Mesenchymal stem cell (in vitro differentiated cells and primary cell): ENCODE results near the gene NDUFS7.

Experiments used
- DNase-seq: peaks from one replicate; pipeline ENCODE4 v3.0.0-alpha.2; 2013
- H2AFZ ChIP-seq: one replicate; pipeline ENCODE4 v1.6.1; 2013; ENCODE audit warnings: low read depth, mild to moderate bottlenecking, control low read depth, inconsistent platforms, low read length, moderate library complexity
- H2AK5ac ChIP-seq: 2 replicates; pipeline ENCODE4 v1.6.1; 2013; ENCODE audit warnings: low read length, moderate library complexity, mild to moderate bottlenecking, inconsistent platforms; ENCODE audit not compliant: severe bottlenecking
- H2BK120ac ChIP-seq: one replicate; pipeline ENCODE4 v1.6.1; 2013; ENCODE audit warnings: low read depth, mild to moderate bottlenecking, inconsistent platforms, low read length, moderate library complexity
- H2BK12ac ChIP-seq, 2 experiments: one replicate each; pipeline ENCODE4 v1.6.1; 2013; ENCODE audit warnings: inconsistent platforms in 2 of 2, low read length in 2 of 2, mild to moderate bottlenecking in 2 of 2, moderate library complexity in 2 of 2, control low read depth in 1 of 2
- H2BK15ac ChIP-seq: one replicate; pipeline ENCODE4 v1.6.1; 2013; ENCODE audit warnings: mild to moderate bottlenecking, low read depth, inconsistent platforms; ENCODE audit not compliant: poor library complexity, severe bottlenecking
- H2BK5ac ChIP-seq: 2 replicates; pipeline ENCODE4 v1.6.1; 2013; ENCODE audit warnings: low read depth, mild to moderate bottlenecking, low read length, control low read depth, inconsistent platforms; ENCODE audit not compliant: poor library complexity, severe bottlenecking
- H3K14ac ChIP-seq, 2 experiments: one replicate each; pipeline ENCODE4 v1.6.1; 2013; ENCODE audit warnings: inconsistent platforms in 2 of 2, low read length in 2 of 2, control low read depth in 1 of 2, mild to moderate bottlenecking in 1 of 2, moderate library complexity in 1 of 2
- H3K18ac ChIP-seq, 2 experiments: one replicate each; pipeline ENCODE4 v1.6.1; 2013; ENCODE audit warnings: inconsistent platforms in 2 of 2, low read length in 2 of 2, control low read depth in 1 of 2, low read depth in 1 of 2, mild to moderate bottlenecking in 1 of 2
- H3K23ac ChIP-seq, 2 experiments: one replicate each; pipeline ENCODE4 v1.6.1; 2013; ENCODE audit warnings: inconsistent platforms in 2 of 2, low read length in 2 of 2, mild to moderate bottlenecking in 2 of 2, moderate library complexity in 2 of 2, control low read depth in 1 of 2
- H3K27ac ChIP-seq: 2 replicates; pipeline ENCODE4 v1.5.1; 2013; ENCODE audit warnings: mild to moderate bottlenecking, moderate library complexity, low read length, control low read depth, inconsistent platforms; ENCODE audit not compliant: poor library complexity, severe bottlenecking
- H3K27me3 ChIP-seq, 2 experiments: 2 replicates each; pipeline versions ENCODE4 v1.6.1 to v1.7.0; 2013; ENCODE audit warnings: low read length in 2 of 2, mild to moderate bottlenecking in 2 of 2, moderate library complexity in 2 of 2, control low read depth in 1 of 2, inconsistent platforms in 1 of 2; ENCODE audit not compliant: control insufficient read depth in 1 of 2, insufficient read depth in 1 of 2
- H3K36me3 ChIP-seq, 2 experiments: 2 replicates each; pipeline versions ENCODE4 v1.6.1 to v1.7.0; 2013; ENCODE audit warnings: low read length in 2 of 2, control low read depth in 1 of 2, inconsistent platforms in 1 of 2, low read depth in 1 of 2, mild to moderate bottlenecking in 1 of 2; ENCODE audit not compliant: insufficient read depth in 2 of 2, control insufficient read depth in 1 of 2
- H3K4ac ChIP-seq, 2 experiments: one replicate each; pipeline ENCODE4 v1.6.1; 2013; ENCODE audit warnings: inconsistent platforms in 2 of 2, low read length in 2 of 2, mild to moderate bottlenecking in 2 of 2, moderate library complexity in 2 of 2, control low read depth in 1 of 2, low read depth in 1 of 2
- H3K4me1 ChIP-seq: 2 replicates; pipeline ENCODE4 v1.6.1; 2013; ENCODE audit warnings: low read depth, low read length, control low read depth; ENCODE audit not compliant: control insufficient read depth, insufficient read depth
- H3K4me2 ChIP-seq: 2 replicates; pipeline ENCODE4 v1.6.1; 2013; ENCODE audit warnings: low read length, mild to moderate bottlenecking, inconsistent platforms; ENCODE audit not compliant: poor library complexity, severe bottlenecking
- H3K4me3 ChIP-seq, 2 experiments: 2 replicates each; pipeline versions ENCODE4 v1.5.1 to v1.7.0; 2013; ENCODE audit warnings: low read length in 2 of 2, mild to moderate bottlenecking in 2 of 2, control low read depth in 1 of 2, low read depth in 1 of 2; ENCODE audit not compliant: insufficient read depth in 1 of 2
- H3K79me1 ChIP-seq: replicated peaks from 2 replicates; pipeline ENCODE4 v1.6.1; 2013; ENCODE audit warnings: mild to moderate bottlenecking, control low read depth, low read length, inconsistent platforms; ENCODE audit not compliant: poor library complexity, severe bottlenecking
- H3K9ac ChIP-seq: 2 replicates; pipeline ENCODE4 v1.7.0; 2013; ENCODE audit warnings: mild to moderate bottlenecking, low read length, moderate library complexity
- H3K9me3 ChIP-seq: 2 replicates; pipeline ENCODE4 v1.7.0; 2013; ENCODE audit warnings: mild to moderate bottlenecking, low read length; ENCODE audit not compliant: control insufficient read depth
- H4K8ac ChIP-seq: one replicate; pipeline ENCODE4 v1.6.1; 2013; ENCODE audit warnings: inconsistent platforms, mild to moderate bottlenecking, low read length, moderate library complexity
- H4K91ac ChIP-seq: one replicate; pipeline ENCODE4 v1.6.1; 2013; ENCODE audit warnings: mild to moderate bottlenecking, low read length, inconsistent platforms
- WGBS: methylation state at CpG from one replicate; pipeline ENCODE4 v1.1.7; 2013; ENCODE audit warnings: mixed read lengths; 5-methylcytosine and 5-hydroxymethylcytosine counted together

NDUFS7 gene

GRCh38 chr19:1387684-1388636 lies 4.3 kb downstream of the NDUFS7 start:
- Histone ChIP-seq H3K4me2 (no peak overlapping the region), H3K4me3 (no peak overlapping the region), H3K14ac (no peak overlapping the region), H2BK120ac (no peak overlapping the region), H3K4ac (no peak overlapping the region), H2AK5ac (no peak overlapping the region), H3K18ac (no peak overlapping the region), H3K23ac (no peak overlapping the region), H2BK15ac (no peak overlapping the region), H3K36me3 (peaks cover 26 to 57% of the 10 kb centered on the region in 2 experiments), H2BK5ac (no peak overlapping the region), H3K79me1 (peaks cover 38% of the 10 kb centered on the region), H4K91ac (no peak overlapping the region), H2BK12ac (no peak overlapping the region), H3K9me3 (no peaks in the 10 kb centered on the region), H2AFZ (no peak overlapping the region), H4K8ac (peak overlapping the region; percentile 32), H3K27ac (no peak overlapping the region), H3K9ac (no peak overlapping the region), H3K27me3 (no peaks in the 10 kb centered on the region), H3K4me1 (peaks cover 6% of the 10 kb centered on the region)
- WGBS = 92% methylated on average over 41 of the region's 45 CpGs
- no peak for DNase-seq

- Histone ChIP-seq H4K8ac (no peak overlapping the region), H2BK5ac (no peak overlapping the region), H3K4me2 (no peak overlapping the region), H3K36me3 (peaks cover 33 to 64% of the 10 kb centered on the region in 2 experiments), H4K91ac (no peak overlapping the region), H3K4ac (no peak overlapping the region), H3K79me1 (peaks cover 38% of the 10 kb centered on the region), H2AK5ac (no peak overlapping the region), H2BK120ac (no peak overlapping the region), H2AFZ (no peak overlapping the region), H3K4me1 (peaks cover 6% of the 10 kb centered on the region), H3K14ac (no peak overlapping the region), H3K27ac (no peak overlapping the region), H3K23ac (no peak overlapping the region), H3K27me3 (no peaks in the 10 kb centered on the region), H2BK12ac (no peak overlapping the region), H3K9ac (no peak overlapping the region), H3K9me3 (no peaks in the 10 kb centered on the region), H3K4me3 (no peak overlapping the region), H2BK15ac (no peak overlapping the region), H3K18ac (no peak overlapping the region)
- DNase-seq = no peak
- WGBS = 96% methylated on average over 17 of the region's 17 CpGs
Observed at GRCh38 chr19:1388637-1389026, 4.9 kb downstream of the NDUFS7 start.

- Histone ChIP-seq H3K27me3 (no peaks in the 10 kb centered on the region), H3K36me3 (peaks cover 36 to 70% of the 10 kb centered on the region in 2 experiments), H3K4me3 (no peak overlapping the region), H3K4me2 (no peak overlapping the region), H3K4ac (no peak overlapping the region), H3K4me1 (peaks cover 6% of the 10 kb centered on the region), H2BK12ac (no peak overlapping the region), H3K79me1 (peaks cover 36% of the 10 kb centered on the region), H2BK120ac (no peak overlapping the region), H3K9ac (no peak overlapping the region), H4K91ac (no peak overlapping the region), H3K23ac (no peak overlapping the region), H2BK5ac (no peak overlapping the region), H2AK5ac (no peak overlapping the region), H2BK15ac (peak overlapping the region; percentile 12), H3K14ac (no peak overlapping the region), H3K18ac (no peak overlapping the region), H3K9me3 (no peaks in the 10 kb centered on the region), H2AFZ (no peak overlapping the region), H4K8ac (no peak overlapping the region), H3K27ac (no peak overlapping the region)
- 96% methylated on average over 38 of the region's 39 CpGs for WGBS
- DNase-seq = no peak
Observed at GRCh38 chr19:1389033-1389940, 5.6 kb downstream of the NDUFS7 start.
